PC-3 (cell line): Measurements from ENCODE around the gene ZDHHC8.

Experiments
- CTCF ChIP-seq: fragments of 300-600 bp; sonication (generic); conservative IDR thresholded peaks from 2 replicates; pipeline ENCODE4 v1.5.1; 2017; ENCODE audit warnings: antibody characterized with exemption, low read depth, mild to moderate bottlenecking, low read length
- EZH2phosphoT487 ChIP-seq: fragments of 300-600 bp; sonication (generic); IDR thresholded peaks from 2 replicates; pipeline ENCODE4 v1.6.1; 2018; ENCODE audit warnings: mild to moderate bottlenecking, antibody characterized with exemption, low read length, borderline replicate concordance

- TF ChIP-seq CTCF: no peak
- TF ChIP-seq EZH2phosphoT487: no peak
These were observed 59.5 kb downstream of the ZDHHC8 start for GRCh38 chr22:20191000-20191515.
